OCI-LY7 (cell line): ENCODE measurements around the gene FAM174C.

ENCODE experiments used
- CTCF ChIP-seq: fragments of 200-600 bp; sonication (generic); conservative IDR thresholded peaks from 2 replicates; pipeline ENCODE4 v1.5.1; 2014; ENCODE audit warnings: mild to moderate bottlenecking, antibody characterized with exemption, low read length, moderate library complexity, mixed read lengths
- EZH2phosphoT487 ChIP-seq: fragments of 200-600 bp; sonication (generic); IDR thresholded peaks from 2 replicates; pipeline ENCODE4 v1.6.1; 2018; ENCODE audit warnings: low read depth, borderline replicate concordance, mild to moderate bottlenecking, mixed run types, antibody characterized with exemption, low read length, moderate library complexity, mixed read lengths

- TF ChIP-seq EZH2phosphoT487 (no peak), CTCF (no peak)
Measured at GRCh38 chr19:1226522-1227303, 48.6 kb upstream of the FAM174C start.
